AG04449 (cell line): Measurements from ENCODE around the gene S100B.

ENCODE experiments used
- CTCF ChIA-PET: fragments of 350-600 bp; formaldehyde crosslinking; extraction: SDS; loops from one replicate; lab custom pipeline; 2021; ENCODE audit warnings: antibody characterized with exemption; lab: Yijun Ruan, JAX
- POLR2A ChIA-PET: fragments of 400-600, 350-600 bp; formaldehyde crosslinking; extraction: SDS; loops from one replicate; lab custom pipeline; 2020; ENCODE audit warnings: antibody characterized with exemption, inconsistent platforms; lab: Yijun Ruan, JAX
- DNase-seq: peaks from one replicate; pipeline ENCODE4 v3.0.0-alpha.2; 2010; ENCODE audit warnings: low read depth, low spot score
- H3K4me3 ChIP-seq: 2 replicates; pipeline ENCODE4 v1.5.1; 2011; ENCODE audit warnings: low read depth, mild to moderate bottlenecking, control low read depth, low read length
- TF ChIP-seq, protein P1 (sequence below): IDR thresholded peaks from one replicate; pipeline ENCODE4 v1.5.1; 2011; ENCODE audit warnings: mild to moderate bottlenecking, moderate library complexity, low read length, control low read depth, inconsistent platforms; ENCODE audit not compliant: insufficient read depth; ENCODE audit errors: missing control alignments

The S100B gene

DNA sequence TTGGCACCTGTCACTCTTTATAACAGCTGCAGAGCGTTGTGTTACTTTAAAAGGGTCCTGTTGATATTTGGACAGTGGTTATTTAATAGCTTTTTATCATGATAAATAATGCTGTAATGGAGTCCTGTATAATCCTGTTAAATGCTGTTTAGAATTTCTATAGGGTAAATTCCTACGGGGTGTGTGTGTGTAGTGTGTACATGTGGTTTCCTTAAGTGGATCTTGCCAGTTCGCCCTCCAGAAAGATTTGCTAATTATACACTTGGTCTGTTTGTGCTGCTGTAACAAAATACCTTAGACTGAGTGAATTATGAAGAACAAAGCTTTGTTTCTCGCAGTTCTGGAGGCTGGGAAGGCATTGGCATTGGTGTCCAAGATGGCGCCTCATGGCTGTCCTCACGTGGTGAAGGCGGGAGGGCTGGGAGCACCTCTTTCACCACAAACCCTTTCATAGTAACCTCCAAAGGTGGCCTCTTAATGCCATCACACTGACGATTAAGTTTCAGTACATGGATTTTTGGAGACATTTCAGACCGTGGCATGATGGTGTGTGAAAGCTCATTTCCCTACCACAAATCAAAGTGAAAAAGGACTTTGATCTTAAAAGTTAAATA is 41.8 kb upstream of the S100B start:
- TF ChIP-seq, protein P1, sequence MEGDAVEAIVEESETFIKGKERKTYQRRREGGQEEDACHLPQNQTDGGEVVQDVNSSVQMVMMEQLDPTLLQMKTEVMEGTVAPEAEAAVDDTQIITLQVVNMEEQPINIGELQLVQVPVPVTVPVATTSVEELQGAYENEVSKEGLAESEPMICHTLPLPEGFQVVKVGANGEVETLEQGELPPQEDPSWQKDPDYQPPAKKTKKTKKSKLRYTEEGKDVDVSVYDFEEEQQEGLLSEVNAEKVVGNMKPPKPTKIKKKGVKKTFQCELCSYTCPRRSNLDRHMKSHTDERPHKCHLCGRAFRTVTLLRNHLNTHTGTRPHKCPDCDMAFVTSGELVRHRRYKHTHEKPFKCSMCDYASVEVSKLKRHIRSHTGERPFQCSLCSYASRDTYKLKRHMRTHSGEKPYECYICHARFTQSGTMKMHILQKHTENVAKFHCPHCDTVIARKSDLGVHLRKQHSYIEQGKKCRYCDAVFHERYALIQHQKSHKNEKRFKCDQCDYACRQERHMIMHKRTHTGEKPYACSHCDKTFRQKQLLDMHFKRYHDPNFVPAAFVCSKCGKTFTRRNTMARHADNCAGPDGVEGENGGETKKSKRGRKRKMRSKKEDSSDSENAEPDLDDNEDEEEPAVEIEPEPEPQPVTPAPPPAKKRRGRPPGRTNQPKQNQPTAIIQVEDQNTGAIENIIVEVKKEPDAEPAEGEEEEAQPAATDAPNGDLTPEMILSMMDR, result no peak
- no peak overlapping the region for H3K4me3 ChIP-seq
- ChIA-PET POLR2A (no interaction called here), CTCF (interaction anchor here (0.9 to 2.2 kb wide), 6 partner anchors 10 to 17 kb away, joined by 3 to 10 read pairs (median 8); no protein-coding TSS in a partner anchor)
- DNase-seq, result no peak

- TF ChIP-seq, protein P1, result no peak
- POLR2A ChIA-PET, result no interaction called here
- CTCF ChIA-PET, result interaction anchor here (0.9 to 2.2 kb wide), 4 partner anchors 12 to 16 kb away, joined by 3 to 10 read pairs (median 8); no protein-coding TSS in a partner anchor
Observed at GRCh38 chr21:46645840-46646239, 41.0 kb upstream of the S100B start.

DNA sequence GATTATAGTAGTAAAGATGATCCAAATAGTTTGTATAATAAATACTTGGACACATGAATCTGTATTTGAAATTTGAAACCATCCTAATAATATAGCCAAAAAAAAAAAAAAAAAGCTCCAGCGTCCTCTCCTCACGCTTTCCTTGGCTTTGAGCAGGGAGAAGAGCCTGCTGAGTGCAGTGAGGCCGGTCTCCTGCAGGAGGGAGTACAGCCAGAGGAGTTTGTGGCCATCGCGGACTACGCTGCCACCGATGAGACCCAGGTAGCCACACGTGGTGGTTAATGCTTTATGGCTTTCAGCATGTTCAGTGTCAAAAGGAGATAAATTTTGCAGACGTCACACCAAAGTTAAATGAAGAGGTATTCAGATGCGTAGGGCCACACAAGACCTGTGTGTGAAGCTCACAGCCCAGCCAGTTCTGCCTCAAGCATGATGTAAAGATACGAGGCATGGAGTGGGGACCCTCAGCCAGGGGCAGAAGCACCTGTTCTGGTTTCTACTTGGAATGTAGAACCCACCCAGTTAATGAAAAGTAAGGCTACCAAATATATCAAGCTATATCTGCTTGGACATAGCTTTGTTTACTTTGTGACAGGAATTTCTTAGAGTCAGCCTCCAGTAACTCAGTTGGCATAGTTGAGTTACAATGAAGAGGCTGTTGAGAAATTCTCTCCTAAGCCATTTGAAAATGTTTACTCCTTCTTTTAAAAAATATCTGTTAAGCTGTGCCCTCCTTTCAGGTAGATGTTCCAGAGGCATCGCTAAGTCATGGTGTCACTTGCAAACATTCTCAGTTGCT is 38.7 kb upstream of the S100B start:
- DNase-seq, result no peak
- CTCF ChIA-PET, result interaction anchor here (1.3 to 1.8 kb wide), 5 partner anchors 8 to 18 kb away, joined by 3 to 9 read pairs (median 3); partner anchors contain the start of gene PRMT2
- POLR2A ChIA-PET, result interaction anchor here (0.7 to 1.1 kb wide), 2 partner anchors 8 to 10 kb away, joined by 3 to 4 read pairs; partner anchors contain the start of gene PRMT2
- TF ChIP-seq, protein P1, result no peak
- no peak overlapping the region for H3K4me3 ChIP-seq

More at GRCh38 chr21:46645840-46646239, 41.0 kb upstream of the S100B start:
- DNase-seq, result no peak
- H3K4me3 ChIP-seq, result no peak overlapping the region

- no peak for DNase-seq
- CTCF ChIA-PET, result no interaction called here
- POLR2A ChIA-PET, result no interaction called here
Observed at GRCh38 chr21:46641656-46642055, 36.8 kb upstream of the S100B start.

GRCh38 chr21:46639489-46640386 is 34.9 kb upstream of the S100B start:
- no peak for DNase-seq
- CTCF ChIA-PET, result interaction anchor here (0.8 to 1.8 kb wide), 17 partner anchors 11 to 496 kb away, joined by 3 to 9 read pairs (median 3); a partner anchor contains a TSS
- TF ChIP-seq, protein P1, result peak; percentile 9
- H3K4me3 ChIP-seq, result no peak overlapping the region
- POLR2A ChIA-PET, result interaction anchor here (0.5 kb wide), 1 partner anchor 355 kb away, joined by 3 read pairs; the partner anchor contains the start of gene MCM3AP

More at GRCh38 chr21:46641656-46642055, 36.8 kb upstream of the S100B start:
- H3K4me3 ChIP-seq, result no peak overlapping the region
- TF ChIP-seq, protein P1, result no peak
